HG02759 (cell line): ENCODE results near the gene PLA2G6.

Experiments
- ATAC-seq: cut with Tn5 transposase; IDR thresholded peaks from one replicate; pipeline ENCODE4 v1.9.1; 2021; ENCODE audit warnings: mild to moderate bottlenecking, moderate library complexity; ENCODE audit not compliant: unreplicated experiment

Gene PLA2G6

DNA sequence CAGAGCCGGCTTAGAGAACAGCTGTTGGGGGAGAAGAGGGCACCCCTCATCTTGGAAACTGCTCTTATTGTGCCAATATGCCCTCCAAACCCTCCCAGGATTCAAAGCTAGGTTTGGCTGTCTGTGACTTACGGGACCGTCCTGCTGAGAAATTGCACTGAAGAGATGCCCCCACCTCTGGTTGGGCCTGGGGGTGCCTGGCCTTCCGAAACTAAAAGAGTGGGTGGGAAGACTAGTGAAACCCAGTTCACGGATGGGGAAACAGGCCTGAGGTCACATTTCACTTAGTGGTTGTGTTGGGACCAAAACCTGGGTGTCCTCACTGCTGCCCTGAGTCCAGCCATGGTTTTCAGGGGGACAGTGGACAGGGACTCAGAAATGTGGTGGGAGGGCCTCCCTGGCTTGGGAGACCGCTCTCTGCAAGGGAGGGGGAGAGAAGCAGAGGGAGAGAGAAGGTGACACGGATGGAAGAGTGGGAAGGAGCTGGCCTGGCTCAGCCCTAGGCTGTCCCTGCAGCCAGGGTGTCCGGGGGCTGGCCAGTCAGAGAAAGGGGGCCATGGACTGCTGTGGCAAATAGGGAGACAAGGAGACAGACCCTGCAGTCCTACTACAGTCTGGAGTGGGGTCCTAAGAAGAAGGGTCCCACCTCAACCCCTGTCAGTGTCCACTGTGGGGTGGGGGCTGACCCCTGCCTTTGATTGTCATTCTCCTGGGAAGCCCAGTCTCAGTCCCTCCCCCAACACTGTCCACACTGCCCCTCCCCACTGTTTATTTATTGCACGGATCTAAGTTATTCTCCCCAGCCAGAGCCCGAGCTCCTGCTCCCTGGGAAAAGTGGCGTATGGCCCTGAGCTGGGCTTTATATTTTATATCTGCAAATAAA, 33.8 kb upstream of the PLA2G6 start:
- ATAC-seq = no peak

- no peak for ATAC-seq
These were observed 32.8 kb upstream of the PLA2G6 start for GRCh38 chr22:38214302-38215056.

DNA sequence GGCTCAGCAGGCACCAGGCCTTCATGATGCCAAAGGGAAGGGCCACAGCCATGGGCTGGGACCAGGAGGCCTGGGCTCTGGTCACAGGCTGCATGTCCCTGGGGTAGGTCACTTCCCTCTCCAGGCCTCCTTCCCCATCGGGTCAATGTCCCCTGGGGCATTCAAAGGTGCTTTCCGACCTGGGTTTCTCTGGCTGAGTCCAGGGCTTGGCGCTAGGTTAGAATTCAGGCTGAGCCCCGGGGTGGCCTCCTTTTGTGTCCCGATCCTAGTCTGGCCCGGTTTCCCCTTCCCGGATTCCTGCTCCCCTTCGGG, 32.3 kb upstream of the PLA2G6 start:
- no peak for ATAC-seq

DNA sequence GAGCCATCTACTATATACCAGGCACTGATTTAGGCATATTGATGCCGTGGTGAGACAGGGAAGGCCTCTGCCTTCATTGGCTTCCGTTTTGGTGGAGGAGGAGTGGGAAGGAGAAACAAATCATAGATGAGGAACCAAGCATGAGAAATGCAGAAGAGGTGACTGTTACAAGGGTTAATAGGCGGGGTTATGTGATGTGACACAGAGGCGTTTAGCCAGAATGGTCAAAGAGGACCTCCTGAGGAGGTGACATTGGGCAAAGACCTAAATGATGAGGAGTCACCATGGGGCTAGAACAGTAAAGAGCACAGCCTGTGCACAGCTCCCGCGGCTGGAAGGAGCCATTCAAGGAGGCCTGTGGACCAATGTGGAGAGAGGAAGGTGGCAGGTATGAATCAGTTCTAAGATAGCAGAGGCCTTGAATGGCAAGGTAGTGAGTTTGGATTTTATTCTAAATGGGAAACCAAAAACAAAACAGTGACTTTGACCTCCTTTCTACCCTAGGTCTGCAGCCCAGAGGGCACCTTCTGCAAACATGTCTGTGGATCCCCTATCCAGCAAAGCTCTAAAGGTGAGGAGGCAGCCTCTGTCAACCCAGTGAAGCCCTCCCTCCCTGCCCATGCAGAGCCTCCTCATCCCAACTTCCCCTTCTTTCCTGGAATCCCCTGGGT, 31.8 kb upstream of the PLA2G6 start:
- no peak for ATAC-seq

- ATAC-seq = no peak
These were observed 30.8 kb upstream of the PLA2G6 start for GRCh38 chr22:38212442-38212841.

DNA sequence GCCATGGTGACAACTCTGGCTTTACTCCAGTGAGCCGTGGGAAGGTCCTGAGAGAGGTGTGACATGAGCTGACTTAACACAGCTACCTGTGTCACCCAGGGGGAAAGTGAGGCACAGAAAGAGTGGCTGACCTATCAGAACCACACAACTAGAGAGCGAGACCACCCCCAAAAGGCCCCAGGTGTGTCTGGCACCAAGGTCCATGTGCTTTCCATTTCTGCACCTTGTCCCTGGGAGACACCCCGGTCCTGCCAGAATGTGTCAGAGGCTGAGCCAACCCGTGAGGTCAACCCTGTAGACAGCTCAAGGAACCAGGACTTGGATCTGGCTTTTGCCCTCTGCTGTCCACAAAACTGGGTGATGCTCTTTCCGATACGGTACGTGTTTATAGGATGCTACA, 29.9 kb upstream of the PLA2G6 start:
- no peak for ATAC-seq

GRCh38 chr22:38208551-38208968, 26.9 kb upstream of the PLA2G6 start:
- ATAC-seq = no peak

- ATAC-seq = no peak
These were observed 26.3 kb upstream of the PLA2G6 start for GRCh38 chr22:38207898-38208432.

DNA sequence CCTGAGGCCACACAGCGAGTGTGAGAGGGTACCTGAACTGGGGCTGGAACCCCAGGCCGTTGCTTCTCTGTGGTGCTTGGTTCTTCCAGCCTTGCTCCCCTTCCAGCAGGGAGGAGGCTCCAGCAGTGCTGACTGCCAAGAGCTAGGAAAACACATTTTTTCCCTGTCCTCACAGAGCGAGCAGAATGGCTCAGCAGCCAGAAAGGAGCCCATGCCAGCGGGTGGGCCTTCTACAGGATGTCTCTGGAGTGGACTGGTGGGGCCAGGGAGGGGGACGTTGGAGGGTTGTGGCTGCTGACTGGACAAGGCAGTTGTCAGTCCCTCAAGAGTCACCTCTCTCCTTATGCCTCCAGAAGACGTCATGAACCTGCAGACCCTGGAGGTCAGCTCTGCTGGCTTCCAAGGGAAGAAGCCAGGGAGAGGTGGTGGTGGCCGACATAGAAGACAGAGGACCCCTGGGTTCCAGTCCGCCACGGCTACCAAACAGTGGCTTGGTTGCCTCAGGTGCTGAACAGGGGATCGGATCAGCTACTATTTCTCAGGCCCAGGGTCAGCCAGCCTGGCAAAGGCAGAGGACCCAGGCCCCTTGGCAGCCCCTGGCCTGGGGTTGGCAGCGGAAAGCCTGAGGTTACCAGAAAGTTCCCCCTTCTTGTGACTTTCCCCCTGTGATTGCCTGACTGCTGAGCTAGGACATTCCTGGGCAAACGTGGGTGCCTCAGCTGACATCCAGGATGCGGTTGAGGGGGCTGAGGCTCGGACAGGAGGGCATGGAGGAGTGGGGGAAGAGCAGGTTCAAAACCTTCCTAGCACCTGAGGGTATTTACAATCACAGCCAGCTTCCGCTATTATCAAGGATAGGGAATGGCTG, 23.9 kb upstream of the PLA2G6 start:
- no peak for ATAC-seq

- ATAC-seq = no peak
These were observed 23.2 kb upstream of the PLA2G6 start for GRCh38 chr22:38204784-38205183.

- no peak for ATAC-seq
These were observed 22.4 kb upstream of the PLA2G6 start for GRCh38 chr22:38203855-38204514.

DNA sequence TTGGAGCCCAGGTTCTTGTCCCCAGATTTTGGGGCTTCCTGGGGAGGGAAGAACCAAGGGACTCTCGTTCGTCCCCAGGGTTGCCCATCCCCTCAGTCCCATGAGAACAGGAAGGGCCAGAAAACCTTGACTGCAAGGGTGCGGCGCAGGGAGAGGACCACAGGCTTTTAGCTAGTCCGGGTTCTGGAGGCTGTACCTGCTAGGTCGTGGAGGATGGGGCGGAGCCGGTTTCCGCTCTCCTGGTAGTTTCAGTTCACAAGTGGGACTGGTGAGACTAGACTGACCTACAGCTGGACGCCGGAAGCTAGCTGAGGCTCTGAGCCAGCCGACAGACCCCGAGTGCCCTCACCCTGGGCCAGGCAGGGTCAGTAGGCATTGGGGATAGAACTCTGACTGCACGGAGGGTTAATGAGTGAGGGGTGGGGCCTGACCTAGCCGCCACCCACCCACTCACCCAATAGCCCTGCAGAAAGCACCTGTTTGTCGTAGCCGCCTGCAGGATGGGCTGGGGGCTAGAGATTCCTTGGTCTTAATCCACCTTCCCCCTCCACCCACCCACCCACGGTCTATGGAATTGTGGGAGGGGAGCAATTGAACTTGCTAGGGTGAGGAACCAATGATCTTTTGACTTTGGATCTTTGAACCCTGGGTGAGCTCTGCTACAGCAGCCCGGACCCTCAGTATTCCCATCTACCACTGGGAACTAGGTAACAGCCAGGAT, 21.6 kb upstream of the PLA2G6 start:
- ATAC-seq = no peak

- peak; percentile 23 for ATAC-seq
These were observed 20.9 kb upstream of the PLA2G6 start for GRCh38 chr22:38202437-38203089.

- peak; percentile 59 for ATAC-seq
These were observed 20.2 kb upstream of the PLA2G6 start, which contains the start of gene MAFF for GRCh38 chr22:38201711-38202436. Gene MAFF (plus strand): TSS chr22:38201994. CDS start chr22:38213854, 11,860 bp downstream.

DNA sequence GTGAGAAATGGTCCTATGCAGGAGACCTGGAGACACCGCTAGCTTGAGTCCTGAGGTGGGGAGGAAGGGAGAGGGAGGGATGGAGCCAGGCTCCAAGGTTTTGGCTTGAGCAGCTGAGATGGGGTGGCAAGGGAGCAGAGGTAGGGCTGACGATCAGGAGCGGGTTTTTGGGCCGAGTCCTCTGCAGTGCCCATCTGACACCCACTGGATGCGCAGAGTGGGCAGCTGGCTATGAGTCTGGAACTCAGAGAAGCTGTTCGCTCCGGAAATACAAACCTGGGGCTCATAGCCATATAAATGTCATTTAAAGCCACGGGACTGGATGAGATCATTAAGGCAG, 19.7 kb upstream of the PLA2G6 start:
- no peak for ATAC-seq

- no peak for ATAC-seq
These were observed 18.4 kb upstream of the PLA2G6 start for GRCh38 chr22:38199826-38200559.

- no peak for ATAC-seq
These were observed 15.3 kb upstream of the PLA2G6 start for GRCh38 chr22:38196791-38197419.
